Adipocyte (in vitro differentiated cells): ENCODE measurements around the gene RAB42.
A peak's percentile ranks its signal among the peaks of the same experiment; 100 is the strongest.
"Not testable (repeated sequence)": the region's sequence is repeated elsewhere in the genome, so short reads cannot be mapped to it uniquely, and the experiment has no call there.

Source experiments
- DNase-seq: peaks from one replicate; pipeline ENCODE4 v3.0.0-alpha.2; 2015; ENCODE audit warnings: low read depth
- H3K27me3 ChIP-seq: replicated peaks from 2 replicates; pipeline ENCODE4 v1.7.0; 2013; ENCODE audit warnings: mild to moderate bottlenecking, low read length, moderate library complexity; ENCODE audit not compliant: control insufficient read depth, insufficient read depth
- H3K36me3 ChIP-seq: 2 replicates; pipeline ENCODE4 v1.7.0; 2013; ENCODE audit warnings: low read length, mild to moderate bottlenecking, moderate library complexity; ENCODE audit not compliant: control insufficient read depth, insufficient read depth, severe bottlenecking
- H3K4me1 ChIP-seq: 2 replicates; pipeline ENCODE4 v1.7.0; 2013; ENCODE audit warnings: mild to moderate bottlenecking, low read length, moderate library complexity; ENCODE audit not compliant: control insufficient read depth, insufficient read depth
- H3K4me3 ChIP-seq: 2 replicates; pipeline ENCODE4 v1.7.0; 2013; ENCODE audit warnings: mild to moderate bottlenecking, low read length, moderate library complexity
- H3K9ac ChIP-seq: 2 replicates; pipeline ENCODE4 v1.7.0; 2013; ENCODE audit warnings: mild to moderate bottlenecking, low read length, moderate library complexity
- H3K9me3 ChIP-seq: 2 replicates; pipeline ENCODE4 v1.7.0; 2013; ENCODE audit warnings: mild to moderate bottlenecking, low read length, moderate library complexity; ENCODE audit not compliant: control insufficient read depth

Gene RAB42

GRCh38 chr1:28592321-28593071, 431 bp downstream of the RAB42 start:
- H3K4me3 ChIP-seq = peak overlapping the region; percentile 80
- H3K27me3 ChIP-seq = no peaks in the 10 kb centered on the region
- H3K36me3 ChIP-seq = no peaks in the 10 kb centered on the region
- peak overlapping the region; percentile 72 for H3K9ac ChIP-seq
- H3K9me3 ChIP-seq = no peaks in the 10 kb centered on the region
- DNase-seq = peak; percentile 53
- H3K4me1 ChIP-seq = peaks cover 8% of the 10 kb centered on the region

- not testable (repeated sequence) for DNase-seq, H3K4me1 ChIP-seq, H3K9ac ChIP-seq, H3K36me3 ChIP-seq, H3K27me3 ChIP-seq, H3K4me3 ChIP-seq, H3K9me3 ChIP-seq
These were observed 1.9 kb downstream of the RAB42 start for GRCh38 chr1:28593988-28594356.

DNA sequence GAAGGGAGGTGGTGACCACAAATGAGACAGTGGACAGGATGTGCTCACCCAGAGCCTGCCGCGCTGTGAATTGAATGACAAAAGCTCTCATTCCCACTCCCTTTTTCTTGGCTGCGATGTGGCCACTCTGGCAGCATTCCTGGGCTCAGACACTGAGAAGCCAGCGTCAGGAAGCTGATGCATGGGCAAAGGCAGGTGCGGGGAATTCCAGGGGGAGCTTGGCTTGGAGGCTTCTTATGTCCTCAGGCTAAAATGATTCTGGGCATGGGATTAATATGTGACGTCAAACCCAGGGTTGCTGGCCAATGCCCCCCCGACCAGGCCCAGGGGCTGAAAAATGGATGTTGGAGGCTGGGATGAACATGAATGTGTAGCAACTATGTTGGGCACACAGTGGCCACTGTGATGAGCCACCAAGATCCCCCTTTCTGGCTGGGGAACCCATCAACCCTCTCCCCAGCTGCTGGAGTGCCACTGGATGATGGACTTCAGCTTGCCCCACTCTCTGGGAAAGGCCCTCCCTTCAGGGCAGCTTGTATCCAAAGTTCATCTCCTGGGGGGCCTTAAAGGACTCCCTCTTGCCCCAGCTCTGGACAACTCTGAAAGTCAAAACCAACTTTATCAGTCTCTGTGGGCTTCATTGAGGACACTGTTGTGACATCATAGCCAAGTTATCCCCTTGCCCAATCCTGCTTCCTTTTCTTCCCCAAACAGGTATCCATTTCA, 2.8 kb downstream of the RAB42 start:
- H3K9ac ChIP-seq, H3K4me1 ChIP-seq, H3K36me3 ChIP-seq, H3K4me3 ChIP-seq, DNase-seq, H3K9me3 ChIP-seq, H3K27me3 ChIP-seq: not testable (repeated sequence)

GRCh38 chr1:28595412-28596191, 3.5 kb downstream of the RAB42 start:
- Histone ChIP-seq H3K27me3 (no peaks in the 10 kb centered on the region), H3K9ac (no peak overlapping the region), H3K36me3 (no peaks in the 10 kb centered on the region), H3K4me1 (no peaks in the 10 kb centered on the region), H3K4me3 (no peak overlapping the region), H3K9me3 (no peaks in the 10 kb centered on the region)
- no peak for DNase-seq

GRCh38 chr1:28596276-28596675, 4.2 kb downstream of the RAB42 start:
- not testable (repeated sequence) for H3K4me3 ChIP-seq, H3K27me3 ChIP-seq, H3K9me3 ChIP-seq, H3K4me1 ChIP-seq, H3K9ac ChIP-seq, H3K36me3 ChIP-seq, DNase-seq

DNA sequence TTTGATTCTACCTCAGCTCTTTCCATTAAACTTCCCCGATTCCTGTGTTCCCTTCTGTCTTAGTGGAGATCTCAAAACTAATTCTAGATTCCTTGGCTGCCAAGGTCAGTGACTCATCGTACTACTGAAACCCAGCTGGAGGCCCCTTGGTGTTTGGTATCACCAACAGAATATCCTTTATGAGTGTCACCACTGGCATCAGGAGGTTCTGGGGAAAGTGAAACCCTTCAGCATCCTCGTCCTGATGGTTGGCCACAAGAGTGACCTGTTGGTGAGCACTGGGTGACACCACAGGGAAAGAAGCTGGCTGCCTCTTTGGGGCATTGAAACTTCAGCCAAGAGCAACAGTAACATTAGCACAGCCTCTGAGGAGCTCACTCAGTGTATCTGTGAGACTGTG, 9.6 kb downstream of the RAB42 start:
- Histone ChIP-seq H3K36me3 (peaks cover 22% of the 10 kb centered on the region), H3K4me3 (peak overlapping the region; percentile 54), H3K4me1 (peaks cover 14% of the 10 kb centered on the region), H3K9me3 (no peaks in the 10 kb centered on the region), H3K27me3 (no peaks in the 10 kb centered on the region), H3K9ac (peak overlapping the region; percentile 13)
- peak; percentile 95 for DNase-seq

DNA sequence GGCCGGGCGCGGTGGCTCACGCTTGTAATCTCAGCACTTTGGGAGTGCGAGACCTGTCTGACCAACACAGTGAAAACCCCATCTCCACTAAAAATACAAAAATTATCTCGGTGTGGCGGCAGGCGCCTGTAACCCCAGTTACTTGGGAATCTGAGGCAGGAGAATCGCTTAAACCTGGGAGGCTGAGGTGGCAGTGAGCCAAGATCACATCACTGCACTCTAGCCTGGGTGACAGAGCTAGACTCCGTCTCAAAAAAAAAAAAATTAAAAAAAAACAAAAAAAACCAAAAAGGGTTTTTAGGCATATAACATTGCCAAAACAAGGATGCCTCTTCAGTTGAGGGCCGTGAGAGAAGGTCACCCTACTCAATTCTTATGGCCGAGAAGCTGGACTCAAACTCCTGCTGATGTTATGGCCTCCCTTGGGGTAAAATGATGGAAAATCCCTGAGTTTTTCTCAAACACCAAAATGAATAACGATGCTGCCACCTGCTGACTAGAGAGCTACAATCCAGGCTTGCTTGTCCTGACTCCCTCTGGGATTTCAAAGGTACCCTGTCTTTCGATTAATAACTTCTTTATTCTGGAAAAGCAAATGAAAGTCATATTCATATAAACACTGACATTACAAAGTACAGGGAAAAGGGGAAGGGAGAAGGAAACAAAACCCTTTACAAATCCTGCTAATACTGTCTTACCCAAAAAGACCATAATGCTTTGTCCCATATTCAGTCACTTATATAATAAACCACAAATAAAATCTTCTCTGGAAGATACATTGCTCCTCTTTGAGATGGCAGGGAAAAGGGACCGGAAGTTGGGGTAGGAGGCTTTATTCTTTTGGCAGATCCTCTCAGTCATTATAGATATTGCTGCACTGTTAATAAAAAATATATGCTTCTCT, 10.7 kb downstream of the RAB42 start:
- H3K27me3 ChIP-seq = no peaks in the 10 kb centered on the region
- H3K4me1 ChIP-seq = peaks cover 14% of the 10 kb centered on the region
- no peaks in the 10 kb centered on the region for H3K9me3 ChIP-seq
- peaks cover 31% of the 10 kb centered on the region for H3K36me3 ChIP-seq
- H3K9ac ChIP-seq = no peak overlapping the region
- DNase-seq = peak; percentile 95
- no peak overlapping the region for H3K4me3 ChIP-seq

- Histone ChIP-seq H3K27me3 (no peaks in the 10 kb centered on the region), H3K36me3 (peaks cover 34% of the 10 kb centered on the region), H3K4me1 (peaks cover 14% of the 10 kb centered on the region), H3K4me3 (no peak overlapping the region), H3K9me3 (no peaks in the 10 kb centered on the region), H3K9ac (no peak overlapping the region)
- no peak for DNase-seq
These were observed 12.3 kb downstream of the RAB42 start for GRCh38 chr1:28604411-28604810.

GRCh38 chr1:28604962-28605361, 12.9 kb downstream of the RAB42 start:
- no peaks in the 10 kb centered on the region for H3K27me3 ChIP-seq
- H3K36me3 ChIP-seq = peaks cover 40% of the 10 kb centered on the region
- H3K4me3 ChIP-seq = no peak overlapping the region
- no peak overlapping the region for H3K9ac ChIP-seq
- H3K4me1 ChIP-seq = peaks cover 14% of the 10 kb centered on the region
- no peak for DNase-seq
- H3K9me3 ChIP-seq = no peaks in the 10 kb centered on the region

GRCh38 chr1:28606771-28607170, 14.7 kb downstream of the RAB42 start:
- peaks cover 53% of the 10 kb centered on the region for H3K36me3 ChIP-seq
- H3K4me3 ChIP-seq = no peak overlapping the region
- H3K9me3 ChIP-seq = no peaks in the 10 kb centered on the region
- H3K4me1 ChIP-seq = peaks cover 8% of the 10 kb centered on the region
- H3K27me3 ChIP-seq = no peaks in the 10 kb centered on the region
- no peak overlapping the region for H3K9ac ChIP-seq
- no peak for DNase-seq
